Measurements from ENCODE around the gene TNNT2. TPM values are rescaled to one million over a fixed set of nuclear protein-coding genes. Genes with fewer than 3 reads are reported as not detected.

Gene TNNT2
- total and polyA plus RNA-seq, 8 donors: 0.06 to 7.0 (median 0.99) TPM

DNA sequence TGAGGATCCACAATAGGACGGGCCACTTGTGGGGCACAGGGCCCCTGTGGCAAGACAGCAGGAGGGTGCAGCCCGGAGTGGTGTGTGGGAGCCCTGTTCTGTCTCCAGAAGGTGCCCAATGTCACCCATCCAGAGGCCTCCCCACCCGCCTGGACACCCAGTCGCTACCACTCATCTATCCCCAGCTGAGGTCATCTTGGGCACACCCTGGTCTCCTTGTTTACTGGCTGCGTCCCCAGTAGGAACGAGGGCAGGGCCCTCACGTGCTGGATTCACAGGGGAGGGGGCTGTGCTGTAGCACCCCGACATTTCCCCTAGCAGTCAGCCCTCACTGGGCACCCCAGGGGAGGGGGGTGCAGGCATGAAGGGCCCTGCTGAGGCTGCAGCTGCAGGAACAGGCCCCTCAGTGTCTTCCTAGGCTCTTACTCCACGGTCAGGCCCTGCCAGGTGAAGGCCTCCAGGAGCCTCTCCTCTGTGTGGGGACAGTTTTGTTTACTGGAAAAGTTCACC lies 2.3 kb upstream of the TNNT2 start:
- Histone ChIP-seq H3K27ac (no peak overlapping the region), H3K9me3 (no peaks in the 10 kb centered on the region), H3K4me1 (no peaks in the 10 kb centered on the region), H3K4me3 (no peak overlapping the region), H3K27me3 (no peaks in the 10 kb centered on the region), H3K36me3 (no peaks in the 10 kb centered on the region)
- TF ChIP-seq, protein P1, sequence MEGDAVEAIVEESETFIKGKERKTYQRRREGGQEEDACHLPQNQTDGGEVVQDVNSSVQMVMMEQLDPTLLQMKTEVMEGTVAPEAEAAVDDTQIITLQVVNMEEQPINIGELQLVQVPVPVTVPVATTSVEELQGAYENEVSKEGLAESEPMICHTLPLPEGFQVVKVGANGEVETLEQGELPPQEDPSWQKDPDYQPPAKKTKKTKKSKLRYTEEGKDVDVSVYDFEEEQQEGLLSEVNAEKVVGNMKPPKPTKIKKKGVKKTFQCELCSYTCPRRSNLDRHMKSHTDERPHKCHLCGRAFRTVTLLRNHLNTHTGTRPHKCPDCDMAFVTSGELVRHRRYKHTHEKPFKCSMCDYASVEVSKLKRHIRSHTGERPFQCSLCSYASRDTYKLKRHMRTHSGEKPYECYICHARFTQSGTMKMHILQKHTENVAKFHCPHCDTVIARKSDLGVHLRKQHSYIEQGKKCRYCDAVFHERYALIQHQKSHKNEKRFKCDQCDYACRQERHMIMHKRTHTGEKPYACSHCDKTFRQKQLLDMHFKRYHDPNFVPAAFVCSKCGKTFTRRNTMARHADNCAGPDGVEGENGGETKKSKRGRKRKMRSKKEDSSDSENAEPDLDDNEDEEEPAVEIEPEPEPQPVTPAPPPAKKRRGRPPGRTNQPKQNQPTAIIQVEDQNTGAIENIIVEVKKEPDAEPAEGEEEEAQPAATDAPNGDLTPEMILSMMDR (IDR thresholded peaks at IDR 0.05): no peak
- intact Hi-C loops (cut with DNase I): no loop called here
- ATAC-seq (peak in 1 of 4 donors; percentile 19), FAIRE-seq (no peak), DNase-seq (peak in 1 of 6 donors; percentile 63)
- 65 to 70% methylated on average over 9 of the region's 9 CpGs for WGBS, 2 donors

DNA sequence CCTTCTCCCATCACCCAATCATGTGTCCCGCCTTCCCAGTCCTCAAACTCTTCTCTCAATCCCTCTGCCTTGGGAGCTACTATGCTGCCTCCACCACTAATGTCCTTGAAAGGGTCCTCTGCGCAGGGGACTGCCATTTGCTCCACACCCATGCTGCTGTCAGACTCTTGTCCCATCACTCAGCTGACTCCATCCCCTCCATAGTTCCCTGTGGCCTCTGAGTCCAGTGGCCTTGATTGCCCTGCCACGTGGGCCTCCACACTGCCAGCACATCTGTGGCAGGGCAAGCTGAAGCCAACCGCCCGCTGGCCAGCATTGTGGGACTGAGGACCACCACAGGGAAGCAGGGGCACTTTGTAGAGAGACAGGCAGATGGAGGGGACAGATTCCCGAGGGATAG lies 1.3 kb upstream of the TNNT2 start:
- DNase-seq: no peak
- FAIRE-seq: no peak

DNA sequence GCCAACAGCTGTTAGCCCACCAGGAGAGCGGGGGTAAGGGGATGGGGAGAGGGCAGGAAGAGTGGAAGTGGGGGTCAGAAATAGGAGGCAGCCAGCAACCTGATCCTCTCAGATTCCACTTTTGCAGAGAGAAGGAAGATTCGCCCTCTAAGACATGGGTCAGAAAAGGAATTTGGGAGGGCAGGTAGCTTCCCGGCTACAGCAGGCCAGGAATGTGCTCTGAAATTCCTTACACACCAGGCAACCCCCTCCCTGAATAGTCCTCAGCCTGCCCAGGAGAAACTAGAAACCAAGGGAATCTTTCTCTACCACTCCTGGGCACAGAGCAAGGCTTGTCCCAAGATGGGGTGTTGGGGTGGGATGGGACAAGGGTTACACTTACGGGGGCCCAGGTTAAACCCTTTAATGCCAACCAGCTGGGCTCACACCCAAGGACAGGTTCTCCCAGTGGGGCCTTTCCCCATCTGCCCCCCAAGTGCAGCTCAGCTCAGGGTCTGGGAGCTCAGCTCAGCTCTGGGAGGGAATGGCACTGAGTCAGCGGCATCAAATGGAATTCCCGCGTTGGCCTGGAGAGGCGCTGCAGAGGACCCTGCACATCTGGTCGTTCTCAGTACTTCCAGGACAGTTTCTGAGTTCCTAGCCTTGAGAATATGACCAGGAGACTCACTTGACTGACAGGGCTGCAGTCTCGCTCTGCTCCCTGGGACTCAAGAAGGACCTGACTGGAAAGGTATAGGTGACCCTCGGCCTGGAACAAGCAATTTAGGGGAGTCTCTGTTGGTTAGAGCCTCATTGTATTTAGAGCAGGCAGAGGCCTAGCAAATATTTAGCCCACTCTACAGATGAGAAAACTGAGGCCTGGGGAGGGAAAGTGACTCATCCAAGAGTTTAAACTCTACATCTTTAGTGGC lies 761 bp downstream of the TNNT2 start:
- FAIRE-seq: no peak
- 31 to 36% methylated on average over 11 of the region's 11 CpGs for WGBS, 2 donors
- intact Hi-C loops (cut with DNase I): no loop called here
- TF ChIP-seq, protein P1 (IDR thresholded peaks at IDR 0.05): peak in 1 of 4 donors; percentile 43
- Histone ChIP-seq H3K4me3 (no peak overlapping the region), H3K9me3 (no peaks in the 10 kb centered on the region), H3K27ac (no peak overlapping the region), H3K4me1 (no peaks in the 10 kb centered on the region), H3K27me3 (no peaks in the 10 kb centered on the region), H3K36me3 (no peaks in the 10 kb centered on the region)
- peak in 1 of 6 donors; percentile 63 for DNase-seq
- ATAC-seq: peak; percentile 41 to 68 (median 58)

More for the DNA sequence above, 1.3 kb upstream of the TNNT2 start:
- no peak overlapping the region for H3K27ac ChIP-seq
- H3K36me3 ChIP-seq: no peaks in the 10 kb centered on the region
- H3K4me3 ChIP-seq: no peak overlapping the region
- no peaks in the 10 kb centered on the region for H3K27me3 ChIP-seq
- 35 to 49% methylated on average over 6 of the region's 6 CpGs for WGBS, 2 donors
- TF ChIP-seq, protein P1 (IDR thresholded peaks at IDR 0.05): no peak
- H3K4me1 ChIP-seq: no peaks in the 10 kb centered on the region
- peak in 2 of 4 donors; percentile 6 to 13 for ATAC-seq
- no peaks in the 10 kb centered on the region for H3K9me3 ChIP-seq
- intact Hi-C loops (cut with DNase I): no loop called here

DNA sequence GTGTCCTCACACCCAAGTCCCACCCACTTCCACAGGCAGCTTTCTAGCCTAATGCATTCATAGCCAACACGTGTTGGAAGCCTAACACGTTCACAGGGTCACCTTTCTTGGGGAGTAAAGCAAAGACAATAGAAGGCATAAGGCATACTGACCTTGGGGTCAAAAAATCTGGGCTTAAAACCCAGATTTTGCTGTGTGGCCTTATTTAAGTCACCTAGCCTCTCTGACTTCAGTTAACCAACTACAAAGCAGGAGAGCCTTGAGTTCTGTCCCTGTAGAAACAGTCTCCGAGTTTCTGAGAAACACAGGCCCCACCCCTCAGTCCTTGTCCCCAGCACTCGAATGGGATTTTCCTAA lies 1.4 kb downstream of the TNNT2 start:
- Histone ChIP-seq H3K9me3 (no peaks in the 10 kb centered on the region), H3K4me3 (no peak overlapping the region), H3K36me3 (no peaks in the 10 kb centered on the region), H3K27ac (no peak overlapping the region), H3K4me1 (no peaks in the 10 kb centered on the region), H3K27me3 (no peaks in the 10 kb centered on the region)
- 10 to 21% methylated on average over 4 of the region's 4 CpGs for WGBS, 2 donors
- TF ChIP-seq, protein P1 (IDR thresholded peaks at IDR 0.05): no peak
- FAIRE-seq (no peak), DNase-seq (no peak), ATAC-seq (no peak)
- intact Hi-C loops (cut with DNase I): no loop called here

DNA sequence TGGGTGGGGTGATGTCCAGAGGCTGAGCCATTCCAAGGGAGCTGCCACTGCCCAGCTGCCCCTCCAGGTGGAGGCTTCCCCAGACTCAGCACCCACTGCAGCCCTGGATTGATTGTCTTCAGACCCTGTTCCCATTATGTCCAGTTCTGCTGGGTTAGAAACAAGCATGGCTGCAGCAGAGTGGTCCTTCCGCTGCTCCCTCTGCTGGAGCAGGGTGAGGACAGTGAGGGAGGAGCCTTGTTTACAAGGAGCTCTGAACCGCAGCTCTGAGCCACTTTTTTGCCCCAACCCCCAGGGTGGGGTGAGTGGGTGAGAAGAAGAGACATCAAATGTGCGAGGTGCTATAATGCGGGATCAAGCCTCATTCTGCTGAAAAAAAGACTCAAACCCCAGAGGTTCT lies 2.3 kb downstream of the TNNT2 start:
- ATAC-seq (no peak), FAIRE-seq (no peak), DNase-seq (no peak)
- Histone ChIP-seq H3K4me1 (no peaks in the 10 kb centered on the region), H3K27me3 (no peaks in the 10 kb centered on the region), H3K9me3 (no peaks in the 10 kb centered on the region), H3K36me3 (no peaks in the 10 kb centered on the region), H3K27ac (no peak overlapping the region), H3K4me3 (no peak overlapping the region)
- TF ChIP-seq, protein P1 (IDR thresholded peaks at IDR 0.05): no peak
- intact Hi-C loops (cut with DNase I): no loop called here
- 51 to 58% methylated on average over 4 of the region's 4 CpGs for WGBS, 2 donors
